ENCODE data around the gene IL13RA1.

GRCh38 chrX:118825227-118825626 is 97.8 kb downstream of the IL13RA1 start:
- no peak for TF ChIP-seq CTCF (IDR thresholded peaks at IDR 0.05)
- no peak for TF ChIP-seq POLR2A (IDR thresholded peaks at IDR 0.05)
